GM12875 (cell line): Measurements from ENCODE around the gene NOSIP.

Source experiments
- H3K4me3 ChIP-seq: one replicate; pipeline ENCODE4 v1.5.1; 2011; ENCODE audit warnings: low read depth, low read length, control low read depth
- CTCF ChIP-seq: IDR thresholded peaks from 2 replicates; pipeline ENCODE4 v1.5.1; 2011; ENCODE audit warnings: low read depth, mild to moderate bottlenecking, control low read depth, inconsistent platforms, low read length, moderate library complexity, borderline replicate concordance; ENCODE audit not compliant: insufficient read depth

NOSIP gene

DNA sequence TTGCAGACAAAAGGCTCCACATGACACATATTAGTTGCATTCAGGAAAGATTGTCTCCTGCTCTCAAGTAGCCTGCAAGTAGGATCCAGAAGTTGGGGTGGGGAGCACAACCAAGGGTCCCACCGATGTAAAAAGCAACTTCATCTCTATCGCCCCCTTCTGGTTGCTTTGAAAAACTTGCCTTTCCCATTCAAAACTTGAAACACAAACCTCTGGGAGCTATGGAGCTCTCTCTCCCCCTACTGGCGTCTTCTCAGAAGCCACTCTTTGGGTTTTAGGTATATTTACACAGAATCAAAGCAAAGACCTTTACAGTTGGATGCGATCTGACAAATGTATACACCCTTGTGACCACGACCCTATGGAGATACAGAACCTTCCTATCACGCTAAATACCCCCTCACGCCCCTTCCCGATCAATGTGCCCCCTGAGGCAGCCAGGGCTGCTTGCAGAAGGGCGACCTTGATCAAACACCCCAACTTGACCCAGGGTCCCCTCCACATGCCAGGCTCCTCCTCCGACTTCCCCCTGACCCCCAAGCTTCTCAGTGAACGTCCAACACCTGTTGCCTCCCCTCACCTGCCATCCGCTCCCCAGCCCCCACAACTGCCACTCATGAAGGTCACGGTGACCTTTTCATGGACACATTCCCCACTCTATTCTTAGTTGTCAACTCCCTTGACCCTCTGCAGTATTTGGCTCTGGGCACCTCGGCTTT lies 10.1 kb downstream of the NOSIP start:
- H3K4me3 ChIP-seq: no peak overlapping the region
- TF ChIP-seq CTCF: peak; percentile 89

- no peak for TF ChIP-seq CTCF
- no peak overlapping the region for H3K4me3 ChIP-seq
Measured at GRCh38 chr19:49567861-49568441, 12.4 kb downstream of the NOSIP start.

- no peak overlapping the region for H3K4me3 ChIP-seq
- no peak for TF ChIP-seq CTCF
Measured at GRCh38 chr19:49566302-49566701, 14.1 kb downstream of the NOSIP start.

GRCh38 chr19:49565261-49565660 lies 15.1 kb downstream of the NOSIP start:
- no peak for TF ChIP-seq CTCF
- H3K4me3 ChIP-seq: no peak overlapping the region

GRCh38 chr19:49564616-49565045 lies 15.7 kb downstream of the NOSIP start:
- TF ChIP-seq CTCF: no peak
- no peak overlapping the region for H3K4me3 ChIP-seq

GRCh38 chr19:49560358-49560900 lies 19.9 kb downstream of the NOSIP start:
- H3K4me3 ChIP-seq: no peak overlapping the region
- no peak for TF ChIP-seq CTCF

DNA sequence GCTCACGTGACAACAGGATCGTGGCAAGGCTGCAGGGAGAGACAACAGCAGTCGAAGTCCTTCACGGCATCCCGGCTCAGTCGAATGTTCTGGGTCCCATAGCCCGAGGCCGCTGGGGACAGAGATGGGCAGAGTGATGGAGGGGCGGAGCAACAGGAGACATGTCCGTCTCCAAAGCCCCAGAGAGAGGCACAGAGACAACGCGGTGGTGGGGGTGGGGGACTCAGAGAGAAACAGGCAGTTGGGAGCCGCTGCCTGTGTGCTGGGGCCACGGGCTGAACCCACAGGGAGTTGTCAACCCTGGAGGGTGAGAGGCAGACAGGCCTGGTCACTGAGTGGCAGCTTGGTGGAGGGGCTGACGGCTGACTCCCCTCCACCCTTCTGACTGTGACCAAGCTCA lies 20.4 kb downstream of the NOSIP start:
- H3K4me3 ChIP-seq: no peak overlapping the region
- TF ChIP-seq CTCF: no peak
